Measurements from ENCODE around the gene LINS1.

The LINS1 gene

GRCh38 chr15:100547961-100548360 lies 54.0 kb downstream of the LINS1 start:
- DNase-seq: no peak

- no peak for DNase-seq
These were observed 57.0 kb downstream of the LINS1 start for GRCh38 chr15:100544946-100545345.

- DNase-seq: no peak
These were observed 57.6 kb downstream of the LINS1 start for GRCh38 chr15:100544338-100544841.

GRCh38 chr15:100542290-100542689 lies 59.7 kb downstream of the LINS1 start:
- no peak for DNase-seq

- no peak for DNase-seq
These were observed 64.7 kb downstream of the LINS1 start for GRCh38 chr15:100537331-100537730.

- DNase-seq: no peak
These were observed 65.3 kb downstream of the LINS1 start for GRCh38 chr15:100536733-100537132.

GRCh38 chr15:100533886-100534285 lies 68.1 kb downstream of the LINS1 start:
- DNase-seq: no peak

GRCh38 chr15:100531823-100532327 lies 70.1 kb downstream of the LINS1 start:
- DNase-seq: no peak

- DNase-seq: no peak
These were observed 70.8 kb downstream of the LINS1 start for GRCh38 chr15:100531204-100531603.

GRCh38 chr15:100529556-100529955 lies 72.4 kb downstream of the LINS1 start:
- DNase-seq: no peak

GRCh38 chr15:100528833-100529428 lies 73.1 kb downstream of the LINS1 start, which contains the start of gene CERS3:
CERS3 (minus strand) TSS chr15:100528950; CDS start chr15:100501849, 27,101 bp downstream.
- no peak for DNase-seq

- DNase-seq: no peak
These were observed 75.9 kb downstream of the LINS1 start for GRCh38 chr15:100526027-100526481.

GRCh38 chr15:100525436-100525835 lies 76.5 kb downstream of the LINS1 start:
- DNase-seq: no peak

GRCh38 chr15:100524326-100524725 lies 77.7 kb downstream of the LINS1 start:
- DNase-seq: no peak

- DNase-seq: no peak
These were observed 80.1 kb downstream of the LINS1 start for GRCh38 chr15:100521907-100522306.

GRCh38 chr15:100520132-100520921 lies 81.7 kb downstream of the LINS1 start:
- no peak for DNase-seq

- no peak for DNase-seq
These were observed 84.1 kb downstream of the LINS1 start for GRCh38 chr15:100517846-100518245.

All from NCI-H82 (cell line).